Adrenal gland (tissue), 12 donors: ENCODE measurements around the gene SRXN1. TPM values are rescaled to one million over a fixed set of nuclear protein-coding genes. Genes with fewer than 3 reads are reported as not detected.
"Not testable (repeated sequence)": the region's sequence is repeated elsewhere in the genome, so short reads cannot be mapped to it uniquely, and the experiment has no call there.

Experiments
- DNase-seq, 7 donors: peaks; one replicate each; pipeline ENCODE4 v3.0.0-alpha.2; 2019 to 2020
- H3K27ac ChIP-seq, 5 donors: fragments of 200-600 bp; sonication (generic) in 4 of 5; 1 replicate in 3 of 5; 2 replicates in 2 of 5; pipeline versions ENCODE4 v1.5.1 to v1.8.0; 2016 to 2020; ENCODE audit warnings: mild to moderate bottlenecking in 1 of 5
- H3K27me3 ChIP-seq: fragments of 200-600 bp; 2 replicates; pipeline ENCODE4 v1.8.0; 2021
- H3K36me3 ChIP-seq, 2 donors: fragments of 200-600 bp; replicated peaks in 1 of 2; 1 replicate in 1 of 2; 2 replicates in 1 of 2; pipeline versions ENCODE4 v1.5.1 to v1.8.0; 2018 to 2022
- H3K4me1 ChIP-seq, 2 donors: fragments of 200-600 bp; replicated peaks in 1 of 2; 1 replicate in 1 of 2; 2 replicates in 1 of 2; pipeline versions ENCODE4 v1.5.1 to v1.8.0; 2018 to 2021
- H3K4me3 ChIP-seq, 4 donors: fragments of 200-600 bp; sonication (generic) in 3 of 4; one replicate each; pipeline ENCODE4 v1.5.1; 2016 to 2018
- H3K9me3 ChIP-seq, 3 donors: fragments of 200-600 bp; sonication (generic) in 1 of 3; replicated peaks in 1 of 3; 1 replicate in 2 of 3; 2 replicates in 1 of 3; pipeline versions ENCODE4 v1.5.1 to v1.8.0; 2016 to 2021
- POLR2A ChIP-seq, 2 donors: fragments of 450-650 bp; IDR thresholded peaks; one replicate each; pipeline ENCODE4 v1.6.1; 2017; ENCODE audit warnings: antibody characterized with exemption in 2 of 2, mild to moderate bottlenecking in 2 of 2, moderate library complexity in 1 of 2
- WGBS, 4 donors: extraction: QIAGEN DNeasy Blood & Tissue Kit in 2 of 4; methylation state at CpG; one replicate each; pipeline versions ENCODE4 v1.1.5 to v1.1.7; 2013 to 2017; 5-methylcytosine and 5-hydroxymethylcytosine counted together
- intact Hi-C, 2 donors: fragments of 100-400 bp; cut with DNase I; formaldehyde crosslinking; loops; one replicate each; pipeline versions ENCODE4 v1.14.1 to v1.15.0; 2022 to 2023
- polyA plus RNA-seq, 3 donors: library from polyadenylated mRNA; stranded (reverse); fragments of 200-250 nt in 2 of 3; fragments of 350-450 nt in 1 of 3; fragmentation: Illumina TruSeq in 1 of 3; extraction: RNeasy Lipid Tissue Mini Kit (QIAGEN cat#74804) in 1 of 3; gene quantifications; one replicate each; pipeline ENCODE4 v1.2.3, GENCODE V29; 2013 to 2014
- total RNA-seq, 9 donors: library from RNA; depleted of rRNA in 4 of 9; stranded (reverse); fragments of >200 nt in 4 of 9; fragments of 120-200 nt in 1 of 9; fragmentation: NEBNext Ultra II Directional in 1 of 9; extraction: Animal tissue kit (Norgen Biotek cat#: 25700) in 1 of 9; gene quantifications; one replicate each; pipeline versions ENCODE4 v1.1.0 to v1.2.4, GENCODE V29; 2013 to 2023
- TF ChIP-seq, protein P1 (sequence below), 6 experiments: fragments of 450-650 bp in 4 of 6; fragments of 200-600 bp in 2 of 6; sonication (generic) in 1 of 6; IDR thresholded peaks; 1 replicate in 5 of 6; 2 replicates in 1 of 6; pipeline versions ENCODE4 v1.5.1 to v1.8.0; 2016 to 2021; ENCODE audit warnings: antibody characterized with exemption in 6 of 6, mild to moderate bottlenecking in 2 of 6, moderate library complexity in 1 of 6
- donor health status: healthy with polysubstance abuse.
- donor health status: Bipolar disorder and iron deficiency.
- donor health status: DM: yes; HTN: yes; CAD: no.
- donor health status: DM: no; HTN: no; CAD: no.
- donor health status: DM: no; HTN: no; CAD: no.
- donor health status: DM: yes; HTN: yes; CAD: no.

The SRXN1 gene
- total and polyA plus RNA-seq, 12 donors = 19.1 to 203 (median 67.6) TPM

DNA sequence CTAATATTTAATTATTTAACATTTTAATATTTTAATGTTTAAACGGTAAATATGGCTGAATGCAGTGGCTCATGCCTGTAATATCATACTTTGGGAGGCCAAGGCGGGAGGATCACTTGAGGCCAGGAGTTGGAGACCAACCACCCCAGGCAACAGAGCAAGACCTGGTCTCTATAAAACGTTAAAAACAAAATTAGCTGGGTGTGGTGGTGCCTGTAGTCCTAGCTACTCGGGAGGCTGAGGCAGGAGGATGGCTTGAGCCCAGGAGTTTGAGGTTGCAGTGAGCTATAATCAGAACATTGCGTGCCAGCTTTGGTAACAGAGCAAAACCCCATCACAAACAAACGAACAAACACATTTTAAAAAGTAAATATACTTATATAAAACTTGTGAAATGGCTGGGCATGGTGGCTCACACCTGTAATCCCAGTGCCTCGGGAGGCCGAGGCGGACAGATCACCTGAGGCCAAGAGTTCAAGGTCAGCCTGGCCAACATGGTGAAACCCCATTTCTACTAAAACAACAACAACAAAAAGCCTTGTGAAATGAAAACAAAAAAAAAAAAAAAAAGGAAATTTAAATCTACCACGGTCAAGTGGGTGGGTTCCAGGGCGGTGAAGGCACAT is 8.2 kb downstream of the SRXN1 start:
- Histone ChIP-seq H3K27ac (no peak overlapping the region), H3K36me3 (peaks cover 0 to 26% of the 10 kb centered on the region in 2 donors), H3K9me3 (no peaks in the 10 kb centered on the region), H3K4me1 (peaks cover 22 to 25% of the 10 kb centered on the region in 2 donors), H3K27me3 (no peaks in the 10 kb centered on the region), H3K4me3 (no peak overlapping the region)
- TF ChIP-seq, protein P1, sequence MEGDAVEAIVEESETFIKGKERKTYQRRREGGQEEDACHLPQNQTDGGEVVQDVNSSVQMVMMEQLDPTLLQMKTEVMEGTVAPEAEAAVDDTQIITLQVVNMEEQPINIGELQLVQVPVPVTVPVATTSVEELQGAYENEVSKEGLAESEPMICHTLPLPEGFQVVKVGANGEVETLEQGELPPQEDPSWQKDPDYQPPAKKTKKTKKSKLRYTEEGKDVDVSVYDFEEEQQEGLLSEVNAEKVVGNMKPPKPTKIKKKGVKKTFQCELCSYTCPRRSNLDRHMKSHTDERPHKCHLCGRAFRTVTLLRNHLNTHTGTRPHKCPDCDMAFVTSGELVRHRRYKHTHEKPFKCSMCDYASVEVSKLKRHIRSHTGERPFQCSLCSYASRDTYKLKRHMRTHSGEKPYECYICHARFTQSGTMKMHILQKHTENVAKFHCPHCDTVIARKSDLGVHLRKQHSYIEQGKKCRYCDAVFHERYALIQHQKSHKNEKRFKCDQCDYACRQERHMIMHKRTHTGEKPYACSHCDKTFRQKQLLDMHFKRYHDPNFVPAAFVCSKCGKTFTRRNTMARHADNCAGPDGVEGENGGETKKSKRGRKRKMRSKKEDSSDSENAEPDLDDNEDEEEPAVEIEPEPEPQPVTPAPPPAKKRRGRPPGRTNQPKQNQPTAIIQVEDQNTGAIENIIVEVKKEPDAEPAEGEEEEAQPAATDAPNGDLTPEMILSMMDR (IDR thresholded peaks at IDR 0.05) = no peak
- no peak for TF ChIP-seq POLR2A (IDR thresholded peaks at IDR 0.05)
- intact Hi-C loops = loop anchor here (5.0 kb wide), 1 partner anchor 83 kb away; no protein-coding TSS in a partner anchor
- DNase-seq = no peak
- 70 to 81% (median 74%) methylated on average over 11 of the region's 11 CpGs for WGBS, 4 donors

DNA sequence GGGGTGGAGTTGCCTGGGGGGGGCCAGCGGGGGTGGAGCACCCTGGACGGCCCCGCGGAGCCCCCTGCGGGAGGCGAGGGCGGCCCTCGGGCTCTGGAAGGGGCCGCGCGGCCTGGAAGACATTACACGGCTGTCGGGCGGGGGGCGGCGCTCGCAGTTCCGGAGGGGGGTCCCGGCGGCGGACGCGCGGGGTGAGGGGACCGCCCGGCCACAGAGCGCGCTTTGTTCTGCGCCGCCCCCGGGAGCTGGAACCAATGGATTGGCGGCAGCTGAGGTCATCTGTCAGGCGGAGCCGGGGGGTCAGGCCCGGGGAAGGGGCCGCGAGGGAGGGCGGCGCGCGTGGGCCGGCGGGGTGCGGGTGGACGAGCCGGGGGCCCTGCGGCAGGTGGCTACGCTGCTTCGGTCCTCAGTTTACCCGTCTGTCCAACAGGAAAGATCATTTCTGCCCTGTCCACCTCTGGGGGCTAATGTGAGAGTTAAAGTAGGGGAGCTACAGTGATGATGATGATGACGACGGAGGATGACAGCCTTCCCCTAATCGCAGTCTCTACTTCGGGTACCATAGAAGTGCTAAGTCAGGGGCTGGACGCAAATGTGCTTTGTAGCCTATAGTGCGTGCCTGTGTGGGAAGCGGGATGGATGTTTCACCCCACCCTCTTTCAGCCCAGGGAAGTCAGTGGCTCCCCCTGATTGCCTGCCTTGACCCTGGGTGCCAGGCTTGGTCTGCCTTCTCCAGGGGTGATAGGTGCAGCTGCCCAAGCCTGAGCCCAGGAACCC is 10.4 kb downstream of the SRXN1 start:
- TF ChIP-seq POLR2A (IDR thresholded peaks at IDR 0.05) = no peak
- TF ChIP-seq, protein P1 (IDR thresholded peaks at IDR 0.05) = no peak
- DNase-seq = peak in 3 of 7 donors; percentile 17 to 39 (median 25)
- Histone ChIP-seq H3K27ac (peak overlapping the region in 1 of 5 donors; percentile 21), H3K36me3 (peaks cover 0 to 4% of the 10 kb centered on the region in 2 donors), H3K4me1 (peaks cover 22 to 25% of the 10 kb centered on the region in 2 donors), H3K27me3 (no peaks in the 10 kb centered on the region), H3K4me3 (peak overlapping the region in 2 of 4 donors; percentile 16 to 53), H3K9me3 (no peaks in the 10 kb centered on the region)
- 5 to 27% (median 11%) methylated on average over 7 to 57 of the region's 57 CpGs for WGBS, 4 donors
- intact Hi-C loops = loop anchor here in 1 of 2 donors (5.0 kb wide), 1 partner anchor 80 kb away; no protein-coding TSS in a partner anchor

DNA sequence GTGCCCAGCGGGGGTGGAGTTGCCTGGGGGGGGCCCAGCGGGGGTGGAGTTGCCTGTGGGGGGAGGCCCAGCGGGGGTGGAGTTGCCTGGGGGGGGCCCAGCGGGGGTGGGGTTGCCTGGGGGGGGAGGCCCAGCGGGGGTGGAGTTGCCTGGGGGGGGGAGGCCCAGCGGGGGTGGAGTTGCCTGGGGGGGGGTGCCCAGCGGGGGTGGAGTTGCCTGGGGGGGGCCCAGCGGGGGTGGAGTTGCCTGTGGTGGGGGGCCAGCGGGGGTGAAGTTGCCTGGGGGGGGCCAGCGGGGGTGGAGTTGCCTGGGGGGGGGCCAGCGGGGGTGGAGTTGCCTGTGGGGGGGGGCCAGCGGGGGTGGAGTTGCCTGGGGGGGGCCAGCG is 11.0 kb downstream of the SRXN1 start:
- not testable (repeated sequence) for H3K9me3 ChIP-seq, H3K36me3 ChIP-seq, H3K27me3 ChIP-seq, H3K27ac ChIP-seq, DNase-seq
- intact Hi-C loops = loop anchor here in 1 of 2 donors (5.0 kb wide), 1 partner anchor 80 kb away; no protein-coding TSS in a partner anchor
- H3K4me1 ChIP-seq = peaks cover 22 to 25% of the 10 kb centered on the region in 2 donors
- 15% methylated on average over 5 of the region's 13 CpGs; no CpG with 5 or more reads in 3 of the 4 donors for WGBS, 4 donors
- H3K4me3 ChIP-seq = peak overlapping the region in 1 of 4 donors; percentile 53

DNA sequence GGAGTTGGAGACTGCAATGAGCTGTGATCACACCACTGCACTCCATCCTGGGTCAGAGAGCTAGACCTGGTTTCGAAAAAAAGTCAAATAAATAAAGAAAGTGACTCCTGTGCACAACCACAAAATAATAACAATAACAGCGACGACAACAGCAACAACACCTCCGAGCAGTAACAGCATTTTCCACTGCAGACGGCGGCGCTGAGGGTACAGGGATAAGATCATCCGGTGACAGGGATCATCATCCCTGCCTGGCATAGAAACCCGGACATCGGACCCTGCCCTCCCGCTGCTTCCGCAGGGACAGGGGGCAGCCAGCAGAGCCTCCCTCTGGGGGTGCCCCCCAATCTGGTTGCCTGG is 11.5 kb downstream of the SRXN1 start:
- no peaks in the 10 kb centered on the region for H3K9me3 ChIP-seq
- H3K4me1 ChIP-seq = peaks cover 17 to 20% of the 10 kb centered on the region in 2 donors
- H3K36me3 ChIP-seq = no peaks in the 10 kb centered on the region
- DNase-seq = peak in 2 of 7 donors; percentile 27 to 37
- H3K27ac ChIP-seq = no peak overlapping the region
- no peaks in the 10 kb centered on the region for H3K27me3 ChIP-seq
- TF ChIP-seq, protein P1 (IDR thresholded peaks at IDR 0.05) = no peak
- TF ChIP-seq POLR2A (IDR thresholded peaks at IDR 0.05) = no peak
- no peak overlapping the region for H3K4me3 ChIP-seq
- WGBS, 4 donors = 24 to 49% (median 35%) methylated on average over 8 to 12 of the region's 12 CpGs
- intact Hi-C loops = loop anchor here in 1 of 2 donors (5.0 kb wide), 1 partner anchor 79 kb away; no protein-coding TSS in a partner anchor
